SK-N-MC (cell line): ENCODE measurements around the gene HDAC4.

ENCODE experiments used
- EZH2 ChIP-seq: fragments of 200-600 bp; sonication (generic); IDR thresholded peaks from one replicate; pipeline ENCODE4 v1.6.1; 2017; ENCODE audit warnings: antibody characterized with exemption
- POLR2AphosphoS5 ChIP-seq: IDR thresholded peaks from 2 replicates; pipeline ENCODE4 v1.6.1; 2012; ENCODE audit warnings: mild to moderate bottlenecking, low read depth, low read length, borderline replicate concordance

DNA sequence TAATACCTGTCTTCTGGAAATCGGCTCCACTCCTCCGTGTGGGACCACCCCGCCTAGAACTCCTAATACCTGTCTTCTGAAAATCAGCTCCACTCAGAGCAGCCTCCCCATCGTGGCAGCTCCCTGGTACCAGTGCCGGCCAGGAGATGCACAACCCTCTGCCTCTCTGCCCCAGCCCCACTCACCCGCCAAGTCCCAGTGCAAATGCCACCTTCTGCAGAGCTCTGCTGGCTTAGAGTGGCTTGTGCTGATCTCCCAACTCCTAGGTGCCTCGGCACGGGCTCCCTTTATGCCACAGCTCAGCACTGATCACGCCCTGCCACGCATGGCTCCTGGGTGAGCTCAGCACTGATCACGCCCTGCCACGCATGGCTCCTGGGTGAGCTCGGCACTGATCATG is 258.5 kb downstream of the HDAC4 start:
- TF ChIP-seq POLR2AphosphoS5 (no peak), EZH2 (no peak)
